ENCODE results near the gene DPY19L3. TPM values are rescaled to one million over a fixed set of nuclear protein-coding genes. Genes with fewer than 3 reads are reported as not detected.

DPY19L3 gene
- total RNA-seq, 4 donors from 2014 or later = 29.7 to 49.2 (median 39.8) TPM

DNA sequence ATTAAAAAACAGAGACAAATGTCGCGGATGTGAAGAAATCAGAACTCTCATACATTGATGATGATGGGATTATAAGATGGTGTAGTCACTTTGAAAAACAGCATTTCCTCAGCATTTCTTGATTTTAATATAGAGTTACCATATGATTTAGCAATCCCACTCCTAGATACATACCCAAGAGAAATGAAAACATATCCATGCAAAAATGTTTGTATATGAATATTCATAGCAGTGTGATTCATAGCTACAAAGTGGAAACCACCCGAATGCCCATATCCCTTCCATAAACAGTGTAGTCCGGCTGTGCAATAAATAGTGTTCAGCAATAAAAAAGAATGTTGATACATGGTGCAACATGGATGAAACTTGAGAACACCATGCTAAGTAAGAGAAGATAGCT is 44.6 kb downstream of the DPY19L3 start:
- Histone ChIP-seq H3K36me3 (no peaks in the 10 kb centered on the region), H3K27ac (no peak overlapping the region), H3K27me3 (no peaks in the 10 kb centered on the region), H3K4me3 (replicated peaks in 1 of 3) (no peak overlapping the region), H3K4me1 (no peaks in the 10 kb centered on the region), H3K9me3 (no peaks in the 10 kb centered on the region)
- no peak for TF ChIP-seq POLR2A (IDR thresholded peaks at IDR 0.05)
- TF ChIP-seq, protein P1, sequence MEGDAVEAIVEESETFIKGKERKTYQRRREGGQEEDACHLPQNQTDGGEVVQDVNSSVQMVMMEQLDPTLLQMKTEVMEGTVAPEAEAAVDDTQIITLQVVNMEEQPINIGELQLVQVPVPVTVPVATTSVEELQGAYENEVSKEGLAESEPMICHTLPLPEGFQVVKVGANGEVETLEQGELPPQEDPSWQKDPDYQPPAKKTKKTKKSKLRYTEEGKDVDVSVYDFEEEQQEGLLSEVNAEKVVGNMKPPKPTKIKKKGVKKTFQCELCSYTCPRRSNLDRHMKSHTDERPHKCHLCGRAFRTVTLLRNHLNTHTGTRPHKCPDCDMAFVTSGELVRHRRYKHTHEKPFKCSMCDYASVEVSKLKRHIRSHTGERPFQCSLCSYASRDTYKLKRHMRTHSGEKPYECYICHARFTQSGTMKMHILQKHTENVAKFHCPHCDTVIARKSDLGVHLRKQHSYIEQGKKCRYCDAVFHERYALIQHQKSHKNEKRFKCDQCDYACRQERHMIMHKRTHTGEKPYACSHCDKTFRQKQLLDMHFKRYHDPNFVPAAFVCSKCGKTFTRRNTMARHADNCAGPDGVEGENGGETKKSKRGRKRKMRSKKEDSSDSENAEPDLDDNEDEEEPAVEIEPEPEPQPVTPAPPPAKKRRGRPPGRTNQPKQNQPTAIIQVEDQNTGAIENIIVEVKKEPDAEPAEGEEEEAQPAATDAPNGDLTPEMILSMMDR (IDR thresholded peaks at IDR 0.05) = no peak
- WGBS, 2 donors = 94% methylated on average over 4 of the region's 4 CpGs
- no peak for DNase-seq
- intact Hi-C loops (cut with DNase I) = no loop called here

DNA sequence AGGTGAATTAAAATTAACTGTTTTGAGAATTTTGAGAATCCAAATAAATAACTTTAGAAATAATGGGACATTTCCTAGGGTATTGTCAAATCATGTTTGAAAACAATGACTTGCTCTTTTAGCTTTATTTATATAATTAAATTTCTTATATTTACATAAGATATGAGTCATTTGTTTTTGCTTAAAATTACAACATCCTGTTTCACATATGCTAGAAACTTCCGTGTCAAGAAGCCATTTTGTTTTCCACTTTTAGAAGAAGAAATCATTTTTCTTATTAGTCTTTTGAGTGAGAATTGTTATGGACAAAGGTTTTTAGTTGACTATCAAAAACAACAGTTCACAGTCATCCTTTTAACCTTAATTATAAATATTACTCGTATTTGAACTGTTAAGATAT is 48.2 kb downstream of the DPY19L3 start:
- Histone ChIP-seq H3K27me3 (no peaks in the 10 kb centered on the region), H3K36me3 (peaks cover 0 to 6% of the 10 kb centered on the region in 2 donors), H3K9me3 (no peaks in the 10 kb centered on the region), H3K27ac (no peak overlapping the region), H3K4me1 (no peaks in the 10 kb centered on the region), H3K4me3 (replicated peaks in 1 of 3) (no peak overlapping the region)
- intact Hi-C loops (cut with DNase I) = no loop called here
- DNase-seq = no peak
- TF ChIP-seq, protein P1 (IDR thresholded peaks at IDR 0.05) = no peak
- TF ChIP-seq POLR2A (IDR thresholded peaks at IDR 0.05) = no peak
- 90 to 92% methylated on average over 2 of the region's 2 CpGs for WGBS, 2 donors

DNA sequence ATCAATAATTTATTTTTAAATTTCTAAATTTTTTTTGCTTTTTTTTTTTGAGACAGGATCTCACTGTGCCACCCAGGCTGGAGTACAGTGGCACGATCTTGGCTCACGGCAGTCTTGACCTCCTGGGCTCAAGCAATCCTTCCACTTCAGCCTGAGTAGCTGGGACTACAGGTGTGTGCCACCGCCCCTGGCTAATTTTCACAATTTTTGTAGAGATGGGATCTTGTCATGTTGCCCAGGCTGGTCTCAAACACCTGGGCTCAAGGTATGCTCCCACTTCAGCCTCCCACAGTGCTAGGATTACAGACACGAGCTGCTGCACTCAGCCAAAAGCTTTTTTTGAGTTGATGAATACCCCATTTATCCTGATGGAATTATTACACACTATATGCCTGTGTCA is 50.8 kb downstream of the DPY19L3 start:
- no peak overlapping the region for H3K27ac ChIP-seq
- H3K4me3 ChIP-seq (replicated peaks in 1 of 3) = no peak overlapping the region
- no peaks in the 10 kb centered on the region for H3K27me3 ChIP-seq
- no peaks in the 10 kb centered on the region for H3K4me1 ChIP-seq
- WGBS, 2 donors = 95% methylated on average over 4 of the region's 4 CpGs
- intact Hi-C loops (cut with DNase I) = no loop called here
- DNase-seq = no peak
- H3K36me3 ChIP-seq = peaks cover 0 to 7% of the 10 kb centered on the region in 2 donors
- no peaks in the 10 kb centered on the region for H3K9me3 ChIP-seq
- TF ChIP-seq, protein P1 (IDR thresholded peaks at IDR 0.05) = no peak
- no peak for TF ChIP-seq POLR2A (IDR thresholded peaks at IDR 0.05)

DNA sequence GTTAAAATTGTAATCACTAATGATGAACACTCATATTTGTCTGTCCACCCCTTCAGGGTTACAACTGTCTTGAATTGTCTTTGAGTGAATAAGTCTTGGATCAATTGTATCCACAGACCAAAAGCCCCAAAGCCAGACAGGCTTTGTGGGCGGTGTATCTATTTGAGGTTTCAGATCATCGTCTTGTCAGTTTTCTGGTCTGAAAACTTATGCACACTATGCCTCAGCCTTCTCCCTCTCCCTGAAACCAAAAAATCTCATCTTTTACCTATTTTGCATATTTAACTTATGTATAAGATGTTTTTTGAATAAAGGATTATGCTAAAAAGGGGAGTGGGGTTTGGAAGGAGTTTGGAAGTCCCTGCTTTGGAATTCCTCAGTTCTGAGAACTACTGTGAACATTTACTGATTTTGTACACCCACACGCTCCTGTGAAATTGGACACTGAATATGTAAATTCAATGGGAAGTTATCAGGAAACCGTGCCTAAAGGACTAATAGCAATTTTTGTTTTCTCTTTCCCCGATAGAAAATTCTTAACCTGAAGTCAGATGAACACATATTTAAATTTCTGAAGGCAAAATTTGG is 52.1 kb downstream of the DPY19L3 start:
- Histone ChIP-seq H3K27ac (no peak overlapping the region), H3K9me3 (no peaks in the 10 kb centered on the region), H3K4me3 (replicated peaks in 1 of 3) (no peak overlapping the region), H3K36me3 (peaks cover 0 to 7% of the 10 kb centered on the region in 2 donors), H3K27me3 (no peaks in the 10 kb centered on the region), H3K4me1 (no peaks in the 10 kb centered on the region)
- intact Hi-C loops (cut with DNase I) = no loop called here
- no peak for DNase-seq
- WGBS, 2 donors = 87 to 89% methylated on average over 5 of the region's 5 CpGs
- TF ChIP-seq, protein P1 (IDR thresholded peaks at IDR 0.05) = no peak
- no peak for TF ChIP-seq POLR2A (IDR thresholded peaks at IDR 0.05)

DNA sequence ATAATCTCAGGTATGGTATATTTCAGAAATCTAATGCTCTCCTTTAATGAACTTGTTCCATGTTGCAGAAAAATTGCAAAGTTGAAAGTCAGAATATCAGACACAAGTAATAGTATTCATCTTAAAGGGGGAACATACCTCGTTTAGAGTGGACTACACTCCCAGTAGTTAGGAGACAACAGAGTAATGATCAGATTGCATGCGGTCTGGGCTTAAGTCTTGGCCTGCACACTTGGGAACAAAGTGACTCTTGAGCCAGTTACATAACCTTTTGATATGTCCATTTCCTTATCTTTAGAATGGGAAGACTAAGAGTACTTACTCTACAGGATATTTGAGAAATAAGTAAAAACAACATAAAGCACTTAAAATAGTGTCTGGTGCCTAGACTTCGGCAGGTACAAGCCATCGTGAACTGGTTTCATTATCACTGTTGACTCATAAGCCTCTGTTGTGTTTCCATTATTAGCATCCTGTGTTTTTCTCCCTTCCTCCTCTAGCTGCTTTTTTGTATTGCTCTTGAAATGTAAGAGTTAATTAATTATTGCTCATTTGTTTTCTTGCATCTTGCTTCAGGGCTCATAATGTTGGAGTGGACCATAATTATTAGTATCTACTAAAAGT is 53.0 kb downstream of the DPY19L3 start:
- no peak overlapping the region for H3K4me3 ChIP-seq (replicated peaks in 1 of 3)
- no peak for TF ChIP-seq POLR2A (IDR thresholded peaks at IDR 0.05)
- TF ChIP-seq, protein P1 (IDR thresholded peaks at IDR 0.05) = no peak
- peaks cover 0 to 7% of the 10 kb centered on the region in 2 donors for H3K36me3 ChIP-seq
- no peak for DNase-seq
- no peak overlapping the region for H3K27ac ChIP-seq
- H3K4me1 ChIP-seq = no peaks in the 10 kb centered on the region
- intact Hi-C loops (cut with DNase I) = no loop called here
- H3K9me3 ChIP-seq = no peaks in the 10 kb centered on the region
- WGBS, 2 donors = 74 to 75% methylated on average over 4 of the region's 4 CpGs
- no peaks in the 10 kb centered on the region for H3K27me3 ChIP-seq

Data from thyroid gland (tissue), 4 donors.